ENCODE data around the gene KRI1.

Gene KRI1

GRCh38 chr19:10557603-10558197 lies 8.1 kb downstream of the KRI1 start:
- no peak for TF ChIP-seq CTCF (conservative IDR thresholded peaks at IDR 0.05; ENCODE audit: control insufficient read depth, insufficient read depth, low read depth, low read length)
- no peak for DNase-seq (ENCODE audit: low read depth)
- no peak overlapping the region for H3K4me3 ChIP-seq (ENCODE audit: control insufficient read depth, low read depth, low read length)

DNA sequence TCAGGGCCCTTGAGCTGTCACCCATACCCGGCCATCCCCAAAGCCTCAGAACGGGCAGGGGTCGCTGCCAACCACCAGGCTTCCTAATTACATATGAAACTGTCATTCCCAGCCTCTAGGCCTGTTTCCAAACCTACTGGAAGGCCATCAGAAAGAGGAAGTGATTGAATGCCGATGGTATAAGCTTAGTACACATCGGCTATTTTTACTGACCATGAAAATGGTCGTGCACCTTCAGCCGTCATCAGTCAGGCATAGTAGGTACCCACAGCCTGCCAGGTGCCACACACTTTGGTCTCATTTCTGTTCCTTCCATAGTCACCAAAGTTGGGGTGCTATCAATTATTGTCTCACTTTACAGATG lies 10.2 kb downstream of the KRI1 start:
- no peak overlapping the region for H3K4me3 ChIP-seq (ENCODE audit: control insufficient read depth, low read depth, low read length)
- TF ChIP-seq CTCF (conservative IDR thresholded peaks at IDR 0.05; ENCODE audit: control insufficient read depth, insufficient read depth, low read depth, low read length): no peak
- no peak for DNase-seq (ENCODE audit: low read depth)

DNA sequence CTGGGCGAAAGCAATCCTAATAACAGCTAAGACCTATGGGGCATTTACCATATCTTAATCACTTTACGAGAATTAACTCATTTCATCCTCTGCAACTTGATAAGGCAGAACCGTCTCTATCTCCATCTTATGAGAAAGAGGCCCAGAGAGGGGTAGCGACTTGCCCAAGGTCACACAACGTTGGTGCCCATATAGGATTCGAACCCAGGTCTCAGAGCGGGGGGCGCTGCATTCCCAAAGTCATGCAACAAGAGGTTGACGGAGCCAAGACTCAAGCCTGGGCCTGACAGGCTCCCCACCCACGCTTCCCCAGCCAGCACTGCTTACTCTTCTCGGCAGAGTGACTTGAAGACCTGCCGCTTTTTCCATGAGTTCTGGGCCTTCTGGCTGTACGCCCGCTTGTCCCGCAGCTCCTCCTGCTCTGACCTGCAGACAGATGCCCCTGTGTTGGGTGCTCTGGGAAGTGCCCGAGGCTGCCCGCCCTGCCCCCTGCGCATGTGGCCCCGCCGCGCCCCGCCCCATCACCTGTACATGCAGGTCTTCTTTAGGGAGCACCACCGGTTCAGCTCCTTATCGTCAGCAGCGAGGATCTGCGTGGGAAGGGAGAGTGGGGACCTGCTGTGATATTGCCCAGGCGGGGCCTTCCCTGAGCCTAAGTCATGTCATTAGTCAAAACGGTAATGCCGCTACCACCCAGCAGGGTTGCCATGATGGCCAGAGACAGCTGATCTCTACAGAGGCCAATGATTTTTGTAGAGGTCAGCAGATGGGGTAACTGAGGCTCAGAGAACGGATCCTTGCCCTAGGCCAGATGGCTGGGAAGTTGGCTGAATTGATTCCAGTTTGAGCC lies 10.8 kb downstream of the KRI1 start:
- no peak overlapping the region for H3K4me3 ChIP-seq (ENCODE audit: control insufficient read depth, low read depth, low read length)
- TF ChIP-seq CTCF (conservative IDR thresholded peaks at IDR 0.05; ENCODE audit: control insufficient read depth, insufficient read depth, low read depth, low read length): no peak
- no peak for DNase-seq (ENCODE audit: low read depth)

DNA sequence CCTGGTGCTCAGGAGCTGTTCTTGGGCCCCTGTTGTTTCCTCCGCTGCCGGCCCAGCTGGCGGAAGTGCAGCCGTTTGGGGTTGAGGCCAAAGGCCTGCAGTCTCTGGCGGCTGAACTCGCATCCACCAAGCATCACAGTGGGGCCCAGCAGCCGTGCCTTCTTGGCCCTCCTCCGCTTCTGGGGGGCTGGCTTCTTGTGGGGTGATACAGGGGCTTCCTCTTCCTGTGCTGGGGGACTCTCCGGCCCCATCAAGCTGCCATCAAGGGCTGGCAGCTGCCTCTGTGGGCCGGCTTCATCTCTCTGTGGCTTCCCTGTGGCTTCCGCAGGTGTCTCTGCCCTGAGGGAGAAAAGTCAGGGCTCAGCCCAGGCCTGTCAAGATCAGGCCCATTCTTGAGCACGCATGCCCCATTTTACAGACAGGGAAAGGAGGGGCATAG lies 11.8 kb downstream of the KRI1 start:
- DNase-seq (ENCODE audit: low read depth): no peak
- no peak overlapping the region for H3K4me3 ChIP-seq (ENCODE audit: control insufficient read depth, low read depth, low read length)
- no peak for TF ChIP-seq CTCF (conservative IDR thresholded peaks at IDR 0.05; ENCODE audit: control insufficient read depth, insufficient read depth, low read depth, low read length)

DNA sequence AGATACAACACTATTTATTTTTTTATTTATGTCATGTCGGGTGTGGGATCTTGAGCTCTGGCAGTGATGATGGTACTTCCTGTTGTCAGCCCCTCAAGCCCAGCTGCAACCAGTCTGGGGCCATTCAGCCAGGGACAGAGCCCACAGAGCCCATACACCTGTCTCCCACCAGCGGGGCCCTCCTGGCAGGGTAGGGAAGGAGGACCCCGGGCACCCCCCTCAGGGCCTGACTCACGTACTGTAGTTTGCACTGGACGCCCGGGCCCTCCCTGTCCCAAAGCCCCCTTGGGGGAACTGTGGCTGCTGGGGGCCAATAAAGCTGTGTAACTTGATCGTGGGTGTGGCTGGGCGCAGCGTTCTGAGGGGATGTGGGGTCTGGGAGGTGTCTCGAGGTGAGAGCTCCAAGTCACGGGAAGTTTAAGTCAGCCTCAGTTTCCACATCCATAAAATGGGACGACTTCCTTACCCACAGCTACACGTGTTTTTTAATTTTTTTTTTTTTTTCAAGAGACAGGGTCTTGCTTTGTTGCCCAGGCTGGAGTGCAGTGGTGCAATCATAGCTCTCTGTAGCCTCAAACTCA lies 12.6 kb downstream of the KRI1 start:
- no peak overlapping the region for H3K4me3 ChIP-seq (ENCODE audit: control insufficient read depth, low read depth, low read length)
- DNase-seq (ENCODE audit: low read depth): no peak
- TF ChIP-seq CTCF (conservative IDR thresholded peaks at IDR 0.05; ENCODE audit: control insufficient read depth, insufficient read depth, low read depth, low read length): no peak

- no peak for TF ChIP-seq CTCF (conservative IDR thresholded peaks at IDR 0.05; ENCODE audit: control insufficient read depth, insufficient read depth, low read depth, low read length)
- DNase-seq (ENCODE audit: low read depth): peak; percentile 43
Observed at GRCh38 chr19:10552510-10553053, 13.2 kb downstream of the KRI1 start.

More at GRCh38 chr19:10552510-10553053, 13.2 kb downstream of the KRI1 start:
- no peak overlapping the region for H3K4me3 ChIP-seq (ENCODE audit: control insufficient read depth, low read depth, low read length)
